Stimulated activated CD8-positive, alpha-beta memory T cell treated with anti-CD3 and anti-CD28 coated beads, Interleukin-4, amount 100 ng/mL, for 24 hours (primary cell): ENCODE results near the gene CD3E.
"Not testable (repeated sequence)": the region's sequence is repeated elsewhere in the genome, so short reads cannot be mapped to it uniquely, and the experiment has no call there.

ENCODE experiments used
- DNase-seq: peaks from one replicate; pipeline ENCODE4 v3.0.0-alpha.2; 2020; ENCODE audit warnings: low read depth

The CD3E gene

DNA sequence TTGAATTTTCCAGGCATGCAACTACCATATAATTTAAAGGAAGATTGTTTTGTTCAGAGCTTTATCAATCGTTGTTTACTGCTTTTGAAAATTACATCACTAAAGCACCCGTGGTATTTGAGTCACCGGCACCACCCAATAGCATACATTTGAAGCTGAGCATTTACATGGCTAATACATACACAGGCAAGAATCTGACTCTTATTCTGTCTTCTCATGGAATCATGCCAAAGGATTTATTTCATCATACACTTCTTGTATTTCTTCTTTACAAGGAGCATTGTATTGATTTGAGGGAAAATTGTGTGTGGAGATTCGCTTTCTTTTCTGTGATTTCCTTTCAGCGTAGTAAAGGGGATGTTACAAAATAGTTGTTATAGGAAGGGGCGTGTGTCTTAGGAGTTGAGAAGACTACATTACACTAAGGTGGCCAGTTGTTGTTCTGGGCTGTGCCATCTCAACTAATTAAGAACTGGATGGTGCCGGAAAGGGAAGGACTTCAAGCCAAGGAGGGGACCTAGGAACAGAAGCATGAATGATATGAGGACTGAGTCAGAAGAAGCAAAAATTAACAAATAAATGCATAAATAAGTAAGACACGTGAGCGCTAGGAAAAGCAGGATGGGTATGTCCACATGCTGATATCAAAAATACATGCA is 12.9 kb upstream of the CD3E start:
- DNase-seq, result no peak

DNA sequence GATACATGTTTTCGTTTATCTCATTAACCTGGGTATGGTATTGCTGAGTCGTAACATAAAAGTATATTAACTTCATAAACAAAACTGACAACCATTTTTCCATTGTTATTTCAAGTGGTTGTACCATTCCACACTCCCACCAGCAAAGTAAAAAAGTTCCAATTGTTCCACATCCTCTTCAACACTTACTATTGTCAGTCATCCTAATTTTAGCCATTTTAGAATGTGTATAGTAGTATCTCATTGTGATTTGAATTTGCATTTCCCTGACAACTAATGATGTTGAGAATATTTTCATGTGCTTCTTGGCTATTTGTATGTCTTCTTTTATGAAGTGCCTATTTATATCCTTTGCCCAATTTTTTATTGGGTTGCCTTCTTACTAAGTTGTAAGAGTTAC is 10.5 kb upstream of the CD3E start:
- no peak for DNase-seq

DNA sequence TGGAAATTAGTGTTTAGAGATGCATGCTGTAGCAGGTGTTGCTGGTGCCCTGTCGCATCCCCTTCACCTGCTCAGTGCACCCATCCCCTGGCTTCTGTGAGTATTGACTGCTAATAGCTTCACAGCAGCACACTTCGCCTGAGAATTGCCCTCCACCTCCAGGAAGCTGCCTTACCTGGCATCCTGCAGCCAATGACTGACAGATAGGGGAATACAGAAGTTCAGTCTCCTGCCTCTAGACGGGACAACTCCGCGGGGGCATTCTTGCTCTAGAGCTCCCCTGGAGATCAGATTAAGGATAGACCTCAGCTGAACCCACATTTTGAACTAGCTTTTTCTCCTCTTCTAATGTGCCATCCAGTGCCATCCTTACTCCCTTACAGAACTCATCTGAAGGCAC is 9.3 kb upstream of the CD3E start:
- no peak for DNase-seq

DNA sequence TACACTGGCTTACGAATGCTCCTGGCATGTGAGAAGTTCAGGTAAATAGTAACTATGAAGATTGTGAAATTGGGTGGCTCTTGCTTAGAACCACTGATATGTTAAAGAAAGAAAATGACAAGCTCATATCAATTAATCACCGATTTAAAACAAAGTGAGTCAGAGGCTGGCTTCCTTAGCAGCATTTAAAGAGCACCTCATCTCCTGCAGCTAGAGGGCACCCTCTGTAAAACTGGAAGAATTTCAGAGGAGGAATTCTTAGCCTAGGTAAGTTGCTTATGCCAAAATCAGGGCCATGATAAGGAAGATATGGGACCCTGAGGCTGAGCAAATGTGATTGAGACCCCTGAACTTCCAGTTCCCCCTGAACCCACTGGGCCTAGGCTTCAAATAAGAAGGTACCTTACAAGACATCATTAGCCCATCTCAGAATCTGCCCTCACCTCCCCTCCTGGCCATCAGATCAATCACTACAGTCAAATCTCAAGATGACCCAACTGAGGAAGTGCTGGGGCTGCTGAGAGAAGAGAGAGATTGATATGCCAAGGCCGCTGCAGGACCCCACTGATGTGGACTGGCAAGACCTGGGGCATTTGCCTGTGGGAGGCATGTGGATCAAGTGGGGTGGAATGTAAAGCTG is 8.6 kb upstream of the CD3E start:
- DNase-seq, result no peak

DNA sequence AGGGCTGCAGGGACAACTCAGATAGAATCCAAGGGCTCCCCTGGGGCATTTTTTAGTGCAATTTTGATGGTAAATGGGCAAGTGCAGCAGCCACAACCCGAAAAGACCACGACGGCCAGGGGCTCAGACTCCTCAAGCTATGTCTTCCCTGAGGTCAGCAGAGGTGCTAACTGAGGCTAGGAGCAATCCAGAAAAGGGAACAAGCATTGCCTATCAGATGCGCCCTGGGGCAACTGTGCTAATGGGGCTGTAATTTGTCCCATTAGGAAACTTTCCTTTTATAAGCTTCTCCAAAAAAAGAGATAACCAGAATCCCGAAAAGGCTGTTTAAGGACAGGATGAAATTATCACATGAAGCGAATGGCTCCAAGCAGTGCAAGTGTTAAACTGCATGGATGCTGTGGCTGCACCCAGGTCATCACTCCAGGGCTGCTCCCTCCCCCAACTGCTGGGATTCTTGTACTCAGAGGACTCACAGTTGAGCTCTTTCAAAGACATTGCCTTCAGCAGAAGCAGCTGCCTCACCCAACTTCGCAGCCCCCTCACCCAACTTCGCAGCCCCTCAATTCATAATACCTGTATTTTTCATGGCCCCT is 2.8 kb upstream of the CD3E start:
- no peak for DNase-seq

DNA sequence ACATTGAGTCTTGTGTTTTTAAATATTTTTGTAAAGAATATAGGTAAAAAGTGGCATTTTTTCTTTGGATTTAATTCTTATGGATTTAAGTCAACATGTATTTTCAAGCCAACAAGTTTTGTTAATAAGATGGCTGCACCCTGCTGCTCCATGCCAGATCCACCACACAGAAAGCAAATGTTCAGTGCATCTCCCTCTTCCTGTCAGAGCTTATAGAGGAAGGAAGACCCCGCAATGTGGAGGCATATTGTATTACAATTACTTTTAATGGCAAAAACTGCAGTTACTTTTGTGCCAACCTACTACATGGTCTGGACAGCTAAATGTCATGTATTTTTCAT is 333 bp upstream of the CD3E start:
- no peak for DNase-seq

DNA sequence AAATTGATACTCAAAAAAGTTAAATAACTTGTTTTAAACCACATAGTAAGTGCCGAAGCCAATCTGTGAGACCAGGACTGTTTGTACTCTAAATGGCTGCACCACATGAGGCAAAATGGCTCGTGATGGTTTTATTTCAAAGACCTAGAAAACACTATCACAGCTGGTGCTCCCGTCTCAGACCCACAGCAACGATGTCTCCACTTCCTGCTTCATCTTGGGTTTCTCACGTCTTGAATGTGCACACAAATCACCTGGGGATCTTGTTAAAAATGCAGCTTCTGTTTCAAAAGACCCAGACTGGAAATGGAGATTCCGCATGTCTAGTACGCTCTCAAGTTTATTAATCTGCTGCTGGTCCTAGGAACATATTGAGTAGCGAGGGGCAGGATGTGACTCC is 1.2 kb downstream of the CD3E start:
- DNase-seq, result no peak

DNA sequence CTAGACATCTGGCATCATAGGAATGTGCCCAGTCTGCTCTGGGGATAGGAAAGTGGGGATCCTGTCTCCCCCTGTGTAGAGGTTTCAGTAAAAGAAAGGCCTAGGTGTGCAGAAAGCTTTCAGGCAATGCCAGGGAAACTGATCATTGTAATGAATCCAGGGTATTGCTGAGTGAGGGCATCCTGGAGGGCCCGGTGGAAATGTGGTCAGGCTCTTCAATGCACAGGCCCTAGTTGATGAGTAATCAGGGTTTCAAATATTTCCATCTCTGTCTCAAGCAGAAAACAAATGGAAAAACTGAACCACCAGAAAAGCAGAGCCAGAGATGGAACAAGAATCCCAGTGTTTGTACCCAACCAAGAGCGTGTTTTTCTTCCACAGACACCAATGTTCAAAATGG is 2.0 kb downstream of the CD3E start:
- DNase-seq, result no peak

DNA sequence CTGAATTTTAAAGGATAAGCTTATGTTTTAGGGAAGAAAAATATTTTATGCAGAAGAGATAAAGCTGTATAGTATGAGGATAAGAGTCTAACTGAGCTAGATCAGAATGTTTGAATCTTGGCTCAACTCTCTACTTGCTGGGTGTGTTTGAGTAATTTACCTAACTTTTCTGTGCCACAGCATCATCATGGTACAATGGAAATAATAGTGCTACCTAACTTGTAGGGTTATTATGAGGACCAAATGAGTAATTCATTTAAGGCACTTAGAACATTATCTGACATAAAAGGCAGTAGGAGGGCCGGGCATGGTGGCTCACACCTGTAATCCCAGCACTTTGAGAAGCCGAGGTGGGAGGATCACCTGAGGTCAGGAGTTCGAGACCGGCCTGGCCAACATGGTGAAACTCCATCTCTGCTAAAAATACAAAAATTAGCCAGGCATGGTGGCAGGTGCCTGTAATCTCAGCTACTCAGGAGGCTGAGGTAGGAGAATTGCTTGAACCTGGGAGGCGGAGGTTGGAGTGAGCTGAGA is 4.5 kb downstream of the CD3E start:
- DNase-seq, result not testable (repeated sequence)

DNA sequence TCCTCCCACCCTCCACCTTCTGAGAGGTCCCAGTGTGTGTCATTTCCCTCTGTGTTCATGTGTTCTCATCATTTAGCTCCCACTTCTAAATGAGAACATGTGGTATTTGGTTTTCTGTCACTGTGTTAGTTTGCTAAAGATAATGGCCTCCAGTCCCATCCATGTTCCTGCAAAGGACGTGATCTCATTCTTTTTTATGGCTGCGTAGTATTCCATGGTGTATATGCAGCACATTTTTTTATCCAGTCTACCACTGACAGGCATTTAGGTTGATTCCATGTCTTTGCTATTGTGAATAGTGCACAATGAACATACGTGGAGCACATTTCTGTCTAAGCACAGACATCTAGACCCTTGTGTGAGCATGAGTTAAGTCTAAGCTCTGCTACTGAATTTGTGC is 5.7 kb downstream of the CD3E start:
- no peak for DNase-seq

DNA sequence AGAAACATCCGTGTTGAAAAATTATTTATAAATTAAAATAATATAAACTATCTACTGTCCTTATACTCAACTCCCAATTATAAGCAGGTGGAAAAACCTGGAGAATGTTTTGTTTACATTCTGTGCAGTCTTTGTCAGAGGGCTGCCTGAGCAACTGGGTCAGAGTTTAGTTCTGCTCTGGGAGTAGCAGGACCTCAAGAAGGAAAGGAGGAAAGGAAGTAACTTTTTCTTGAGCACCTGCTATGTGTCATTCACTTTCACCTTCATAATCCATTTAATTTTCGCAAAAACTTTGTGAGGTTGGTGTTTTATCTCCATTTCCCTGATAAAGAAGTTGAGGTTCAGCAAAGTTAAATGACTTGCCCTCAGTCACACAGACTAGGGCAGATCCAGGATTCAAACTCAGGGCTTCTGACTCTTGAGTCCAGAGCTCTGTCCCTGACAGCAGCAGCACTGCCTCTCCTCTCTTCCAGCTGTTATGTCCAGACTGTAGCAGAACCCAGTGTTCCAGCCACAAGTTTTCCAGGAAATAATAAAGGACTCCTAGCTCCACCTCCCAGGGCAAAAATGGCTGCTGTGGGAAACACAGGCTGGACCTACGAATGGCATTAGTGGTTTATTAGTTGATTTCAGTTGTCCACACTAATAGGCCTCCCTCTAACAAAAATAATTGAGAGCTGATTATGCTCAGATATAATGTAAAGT is 6.4 kb downstream of the CD3E start:
- no peak for DNase-seq

DNA sequence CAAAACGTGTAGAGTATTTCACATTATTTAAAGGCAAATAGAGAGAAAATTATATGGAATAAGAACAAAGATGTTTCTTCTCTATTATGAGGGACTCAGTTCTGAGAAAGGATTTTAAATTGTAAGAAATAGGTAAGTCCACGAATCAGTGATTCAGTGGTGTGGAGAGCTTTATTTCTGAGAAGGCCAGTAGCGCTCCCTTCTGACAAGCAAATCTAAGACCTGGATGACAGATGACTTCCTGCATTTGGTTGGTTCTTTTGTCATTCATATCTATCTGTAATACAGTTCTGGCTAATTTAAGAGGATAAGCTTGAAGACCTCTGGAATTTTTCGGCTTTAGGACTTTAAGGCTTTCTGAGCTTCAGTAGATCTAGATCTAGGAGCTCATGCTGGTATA is 7.0 kb downstream of the CD3E start:
- DNase-seq, result no peak

DNA sequence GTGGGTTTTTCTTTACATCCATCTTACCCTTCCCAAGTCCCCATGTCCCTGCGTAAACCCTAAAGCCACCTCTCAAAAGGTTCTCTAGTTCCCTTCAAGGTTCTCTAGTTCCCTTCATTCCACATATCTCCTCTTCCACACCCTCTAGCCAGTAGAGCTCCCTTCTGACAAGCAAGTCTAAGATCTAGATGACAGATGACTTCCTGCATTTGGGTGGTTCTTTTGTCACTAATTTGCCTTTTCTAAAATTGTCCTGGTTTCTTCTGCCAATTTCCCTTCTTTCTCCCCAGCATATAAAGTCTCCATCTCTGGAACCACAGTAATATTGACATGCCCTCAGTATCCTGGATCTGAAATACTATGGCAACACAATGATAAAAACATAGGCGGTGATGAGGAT is 7.8 kb downstream of the CD3E start:
- DNase-seq, result no peak

DNA sequence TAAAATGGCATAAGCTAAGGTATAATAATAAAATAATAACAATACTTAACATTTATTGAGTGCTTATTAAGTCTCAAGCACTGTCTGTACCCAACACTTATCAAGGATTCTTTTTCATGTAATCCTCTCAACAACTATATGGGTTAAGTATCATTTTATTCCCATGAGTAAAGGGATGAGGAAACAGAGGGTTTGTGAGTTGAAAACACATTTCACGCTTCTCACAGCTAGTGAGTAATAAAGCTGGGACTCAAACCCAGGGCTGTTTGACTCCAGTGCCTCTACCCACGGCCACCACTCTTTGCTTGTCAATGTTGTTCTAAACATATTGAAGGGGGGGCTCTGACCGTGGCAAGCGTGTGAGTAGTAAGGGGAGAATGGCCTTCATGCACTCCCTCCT is 8.7 kb downstream of the CD3E start:
- DNase-seq, result no peak

DNA sequence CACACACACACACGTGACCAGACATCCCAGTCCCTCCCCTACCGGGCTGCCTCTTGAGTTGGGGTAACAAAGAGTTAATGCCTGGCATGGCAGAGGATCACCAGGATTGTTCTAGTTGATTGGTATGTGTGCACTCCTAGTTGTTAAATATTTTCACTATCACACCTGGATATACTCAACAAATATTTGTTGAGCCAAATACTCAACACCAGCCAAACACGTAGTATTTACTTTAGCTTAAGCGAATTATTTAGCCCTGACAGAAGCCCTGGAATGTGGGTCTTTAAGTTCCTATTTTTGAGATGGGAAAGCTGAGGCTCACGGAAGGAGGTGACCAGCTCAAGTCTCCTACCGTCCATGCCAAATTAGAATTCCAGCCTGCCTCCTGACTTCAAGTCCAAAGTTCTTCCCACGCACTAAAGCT is 10.5 kb downstream of the CD3E start:
- no peak for DNase-seq

DNA sequence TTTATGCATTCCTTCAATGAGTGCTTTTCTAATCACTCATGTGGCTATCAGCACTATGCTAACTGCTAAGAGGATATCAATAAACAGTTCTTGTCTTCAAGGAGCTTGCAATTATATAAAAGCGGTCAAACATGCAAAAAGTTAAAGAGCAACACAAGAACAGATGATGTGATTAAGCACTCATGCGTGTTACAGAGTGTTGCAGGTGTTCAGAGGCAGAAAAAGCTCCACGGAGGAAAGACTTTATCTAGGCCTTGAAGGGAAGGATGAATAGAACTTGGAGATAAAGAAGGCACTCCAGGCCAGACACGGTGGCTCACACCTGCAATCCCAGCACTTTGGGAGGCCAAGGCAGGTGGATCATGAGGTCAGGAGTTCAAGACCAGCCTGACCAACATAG is 13.6 kb downstream of the CD3E start:
- DNase-seq, result no peak

DNA sequence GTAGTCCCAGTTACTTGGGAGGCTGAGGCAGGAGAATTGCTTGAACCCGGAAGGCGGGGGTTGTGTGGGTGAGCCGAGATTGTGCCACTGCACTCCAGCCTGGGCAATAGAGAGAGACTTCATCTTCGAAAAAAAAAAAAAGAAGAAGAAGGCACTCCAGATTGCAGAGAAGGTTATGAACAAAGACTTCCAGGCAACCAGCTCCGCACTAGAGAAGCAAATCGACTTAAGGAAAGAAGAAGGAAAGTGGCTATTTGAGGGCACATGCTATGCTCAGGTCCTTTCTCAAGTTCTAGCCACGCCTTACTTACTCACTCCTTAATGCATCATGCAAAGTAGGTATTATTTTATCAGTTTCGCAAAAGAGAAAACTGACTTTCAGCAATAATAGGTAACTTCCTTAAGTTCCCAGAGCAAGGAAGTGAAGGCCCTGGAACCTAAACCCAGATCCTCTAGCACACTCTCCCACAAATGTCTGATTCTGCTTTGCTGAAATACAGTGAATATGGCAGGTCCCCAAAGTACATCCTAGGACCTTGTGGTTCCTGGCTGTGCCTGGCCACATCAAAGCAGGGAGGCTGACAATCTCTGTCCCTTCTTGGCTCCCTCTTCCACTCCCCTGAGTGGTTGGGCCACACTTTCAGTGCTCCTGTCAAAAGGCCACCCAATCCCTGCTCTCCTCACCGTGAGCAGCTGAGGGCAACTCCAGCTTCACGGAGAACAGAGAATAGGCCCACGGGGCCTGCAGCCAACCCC is 14.2 kb downstream of the CD3E start:
- no peak for DNase-seq

DNA sequence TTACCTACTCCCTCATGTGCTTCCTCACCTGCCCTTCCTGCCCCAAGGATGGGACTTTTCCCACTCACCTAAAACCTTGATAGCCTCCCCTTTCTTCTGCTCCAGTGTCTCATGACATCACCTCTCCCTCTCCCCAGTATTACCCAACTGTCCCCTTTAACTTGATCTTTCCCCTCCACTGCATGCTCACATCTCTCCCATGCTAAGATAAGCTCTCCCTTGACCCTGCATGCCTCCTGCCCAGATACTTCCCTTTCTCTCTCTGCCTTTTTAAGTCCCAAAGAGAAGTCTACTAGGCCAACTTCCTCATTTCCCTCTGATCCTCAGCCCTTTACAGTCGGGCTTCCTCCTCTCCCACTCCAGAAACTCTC is 14.8 kb downstream of the CD3E start:
- no peak for DNase-seq

DNA sequence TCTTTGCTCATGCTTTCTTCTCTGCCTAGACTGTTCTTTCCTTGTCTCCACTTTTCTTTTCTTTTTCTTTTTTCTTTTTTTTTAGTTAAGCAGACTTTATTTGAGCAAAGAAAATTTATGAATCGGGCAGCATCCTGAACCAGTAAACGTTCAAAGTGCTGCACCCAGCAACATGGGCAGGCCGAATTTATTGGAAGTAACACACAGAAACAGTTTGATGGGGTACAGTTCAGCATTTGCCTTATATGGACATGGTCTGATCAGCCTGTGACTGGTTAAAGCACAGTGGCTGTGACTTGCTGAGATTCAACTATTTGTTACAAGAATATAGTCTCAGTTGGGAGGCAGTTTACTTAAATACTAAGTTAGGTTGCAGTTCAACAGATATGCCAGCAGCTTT is 16.0 kb downstream of the CD3E start:
- no peak for DNase-seq

DNA sequence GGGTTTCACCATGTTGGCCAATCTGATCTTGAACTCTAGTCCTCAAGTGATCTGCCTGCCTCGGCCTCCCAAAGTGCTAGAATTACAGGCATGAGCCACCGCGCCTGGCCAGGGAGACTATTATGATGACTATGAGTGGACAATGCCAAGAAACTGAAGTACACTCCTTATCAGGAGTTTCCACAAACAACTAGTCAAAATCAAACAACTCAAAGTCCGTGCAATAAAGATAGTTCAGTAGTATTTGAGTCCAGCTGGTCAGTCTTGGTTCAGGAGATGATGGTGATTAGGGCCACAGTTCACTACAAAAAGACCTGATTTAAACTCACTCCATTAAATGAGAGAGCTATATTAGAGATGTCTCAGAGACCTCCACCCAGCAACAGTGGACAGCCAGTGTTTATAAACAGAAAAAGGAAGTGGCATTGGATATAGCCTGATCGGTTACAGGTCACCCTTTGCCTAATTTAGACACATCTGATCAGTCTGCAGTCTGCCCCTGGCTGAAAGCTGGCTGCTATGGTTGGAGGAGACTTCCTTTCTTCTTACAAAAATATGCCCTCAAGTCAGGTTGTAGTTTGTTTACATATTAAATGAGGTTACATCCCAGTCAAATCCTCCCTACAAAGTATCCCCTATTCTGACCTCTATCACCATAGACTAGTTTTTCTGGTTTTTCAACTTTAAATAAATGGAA is 17.0 kb downstream of the CD3E start:
- DNase-seq, result no peak

DNA sequence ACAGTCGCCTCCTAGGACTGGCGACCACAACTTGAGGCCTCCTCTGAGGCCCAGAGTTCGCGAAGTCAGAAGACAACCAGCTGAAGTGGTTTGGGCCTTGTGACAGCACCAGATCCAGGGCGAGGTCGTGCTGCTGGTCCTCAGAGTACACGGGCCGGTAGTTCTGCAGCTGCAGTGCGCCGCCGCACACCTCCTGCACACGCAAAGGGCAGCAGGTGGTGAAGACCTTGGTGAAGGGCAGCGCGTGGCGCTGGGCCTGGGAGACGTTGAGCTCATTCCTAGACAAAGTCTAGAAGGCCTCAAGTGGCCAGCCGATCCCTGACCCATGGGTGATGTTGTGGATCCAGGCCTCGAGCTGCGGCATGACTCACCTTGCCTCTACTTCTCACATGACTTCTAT is 18.2 kb downstream of the CD3E start:
- DNase-seq, result no peak

DNA sequence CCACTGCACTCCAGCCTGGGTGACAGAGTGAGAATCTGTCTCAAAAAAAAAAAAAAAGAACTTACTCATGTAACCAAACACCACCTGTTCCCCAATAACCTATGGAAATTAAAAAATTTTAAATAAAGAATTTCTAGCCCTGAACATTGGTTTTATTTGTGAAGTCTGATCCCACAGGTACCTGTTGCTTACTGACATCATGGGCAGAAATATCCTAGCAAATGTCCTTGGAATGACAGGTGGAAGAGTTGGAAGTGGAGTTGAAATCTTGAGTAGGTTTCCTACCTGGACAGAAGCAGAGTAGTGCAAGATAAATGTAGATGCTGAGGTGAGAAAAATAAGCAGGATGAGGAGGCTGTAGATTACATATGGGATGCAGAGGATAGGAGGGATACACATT is 20.8 kb downstream of the CD3E start:
- no peak for DNase-seq
